ENCODE data around the gene PTTG2. TPM values are rescaled to one million over a fixed set of nuclear protein-coding genes. Genes with fewer than 3 reads are reported as not detected.
"Not testable (repeated sequence)": the region's sequence is repeated elsewhere in the genome, so short reads cannot be mapped to it uniquely, and the experiment has no call there.

Gene PTTG2
- total RNA-seq, 1 donor from 2014 or later, result not detected

DNA sequence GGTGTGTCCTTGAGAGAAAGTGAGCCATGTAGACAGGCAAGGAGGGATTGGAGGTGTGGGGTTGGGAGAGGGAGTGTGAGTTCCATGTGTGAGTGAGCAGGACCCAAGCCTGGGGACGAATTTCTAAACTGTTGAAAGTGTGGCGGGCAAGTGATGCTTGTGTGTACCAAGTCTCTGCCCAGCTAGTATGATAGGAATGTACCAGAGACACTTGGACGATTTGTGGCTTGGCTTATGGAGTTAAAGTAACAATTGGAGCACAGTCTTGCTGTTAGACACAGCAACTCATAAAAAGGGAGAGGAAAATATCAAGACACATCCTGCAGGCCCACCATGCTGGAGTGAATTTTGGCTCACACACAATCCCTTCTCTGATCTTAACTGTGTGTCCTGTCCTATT, 8.5 kb downstream of the PTTG2 start:
- Histone ChIP-seq H3K36me3 (ENCODE audit: control insufficient read depth, insufficient read depth, low read length) (no peaks in the 10 kb centered on the region), H3K4me3 (ENCODE audit: low read depth, low read length) (no peak overlapping the region), H3K27me3 (ENCODE audit: control insufficient read depth, insufficient read depth, low read length) (peaks cover 3% of the 10 kb centered on the region)
- FAIRE-seq, result no peak
- no peak for DNase-seq (ENCODE audit: low read depth)
- TF ChIP-seq, protein P1, sequence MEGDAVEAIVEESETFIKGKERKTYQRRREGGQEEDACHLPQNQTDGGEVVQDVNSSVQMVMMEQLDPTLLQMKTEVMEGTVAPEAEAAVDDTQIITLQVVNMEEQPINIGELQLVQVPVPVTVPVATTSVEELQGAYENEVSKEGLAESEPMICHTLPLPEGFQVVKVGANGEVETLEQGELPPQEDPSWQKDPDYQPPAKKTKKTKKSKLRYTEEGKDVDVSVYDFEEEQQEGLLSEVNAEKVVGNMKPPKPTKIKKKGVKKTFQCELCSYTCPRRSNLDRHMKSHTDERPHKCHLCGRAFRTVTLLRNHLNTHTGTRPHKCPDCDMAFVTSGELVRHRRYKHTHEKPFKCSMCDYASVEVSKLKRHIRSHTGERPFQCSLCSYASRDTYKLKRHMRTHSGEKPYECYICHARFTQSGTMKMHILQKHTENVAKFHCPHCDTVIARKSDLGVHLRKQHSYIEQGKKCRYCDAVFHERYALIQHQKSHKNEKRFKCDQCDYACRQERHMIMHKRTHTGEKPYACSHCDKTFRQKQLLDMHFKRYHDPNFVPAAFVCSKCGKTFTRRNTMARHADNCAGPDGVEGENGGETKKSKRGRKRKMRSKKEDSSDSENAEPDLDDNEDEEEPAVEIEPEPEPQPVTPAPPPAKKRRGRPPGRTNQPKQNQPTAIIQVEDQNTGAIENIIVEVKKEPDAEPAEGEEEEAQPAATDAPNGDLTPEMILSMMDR (IDR thresholded peaks at IDR 0.05; ENCODE audit: insufficient read depth, low read length, severe bottlenecking), result no peak

DNA sequence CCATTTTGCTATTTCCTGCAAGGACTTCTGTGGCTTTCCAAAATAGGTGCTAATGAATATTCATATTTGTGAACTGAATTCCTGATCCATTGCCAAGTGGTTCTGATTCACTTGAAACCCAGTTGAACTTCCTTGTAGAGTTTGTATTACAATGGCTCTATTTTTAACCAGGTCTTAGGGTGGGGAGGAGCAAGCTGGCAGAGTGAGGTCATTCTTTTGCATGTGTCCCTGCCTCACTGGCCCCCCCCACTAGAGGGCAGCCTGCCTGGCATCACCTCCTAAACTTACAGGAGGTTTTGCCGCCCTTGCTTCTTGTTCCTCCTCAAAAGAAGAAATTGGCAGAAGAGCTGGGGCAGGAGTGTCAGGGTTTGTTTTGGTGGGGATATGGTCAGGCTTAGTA, 10.5 kb downstream of the PTTG2 start:
- TF ChIP-seq, protein P1 (IDR thresholded peaks at IDR 0.05; ENCODE audit: insufficient read depth, low read length, severe bottlenecking), result peak; percentile 69
- Histone ChIP-seq H3K4me3 (ENCODE audit: low read depth, low read length) (no peak overlapping the region), H3K36me3 (ENCODE audit: control insufficient read depth, insufficient read depth, low read length) (no peaks in the 10 kb centered on the region), H3K27me3 (ENCODE audit: control insufficient read depth, insufficient read depth, low read length) (no peaks in the 10 kb centered on the region)
- FAIRE-seq (peak; percentile 13), DNase-seq (ENCODE audit: low read depth) (peak; percentile 88)

DNA sequence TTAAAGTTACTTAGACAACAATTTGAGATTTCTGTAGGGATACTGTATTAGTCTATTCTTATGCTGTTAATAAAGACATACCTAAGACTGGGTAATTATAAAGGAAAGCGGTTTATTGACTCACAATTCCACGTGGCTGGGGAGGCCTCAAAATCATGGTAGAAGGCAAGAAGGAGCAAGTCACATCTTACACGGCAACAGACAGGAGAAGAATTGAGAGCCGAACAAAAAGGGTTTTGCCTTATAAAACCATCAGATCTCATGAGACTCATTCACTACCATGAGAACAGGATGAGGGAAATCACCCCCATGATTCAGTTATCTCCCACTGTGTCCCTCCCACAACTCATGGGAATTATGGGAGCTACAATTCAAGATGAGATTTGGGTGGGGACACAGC, 11.0 kb downstream of the PTTG2 start:
- TF ChIP-seq, protein P1 (IDR thresholded peaks at IDR 0.05; ENCODE audit: insufficient read depth, low read length, severe bottlenecking), result no peak
- Histone ChIP-seq H3K27me3 (ENCODE audit: control insufficient read depth, insufficient read depth, low read length) (no peaks in the 10 kb centered on the region), H3K36me3 (ENCODE audit: control insufficient read depth, insufficient read depth, low read length) (no peaks in the 10 kb centered on the region), H3K4me3 (ENCODE audit: low read depth, low read length) (no peak overlapping the region)
- FAIRE-seq (no peak), DNase-seq (ENCODE audit: low read depth) (no peak)

DNA sequence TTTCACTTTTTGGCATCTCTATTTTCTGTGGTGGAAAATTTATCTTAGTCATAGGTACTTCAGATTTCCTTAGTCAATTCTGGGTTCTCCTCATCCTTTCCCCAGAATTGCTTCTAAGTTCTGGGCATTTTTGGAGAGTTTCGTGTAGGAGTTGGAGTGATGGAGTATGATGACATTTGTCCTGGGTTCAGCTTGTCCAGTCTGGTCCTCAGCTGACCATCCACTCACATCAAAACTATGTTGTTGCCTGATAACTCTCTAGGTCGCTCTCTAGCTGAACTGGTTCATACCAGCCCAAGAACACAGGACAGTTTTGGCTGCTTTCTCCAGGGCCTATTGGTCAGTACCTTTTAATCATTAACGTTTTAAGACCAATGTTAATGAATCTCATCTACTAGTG, 13.2 kb downstream of the PTTG2 start:
- TF ChIP-seq, protein P1 (IDR thresholded peaks at IDR 0.05; ENCODE audit: insufficient read depth, low read length, severe bottlenecking), result no peak
- no peak for DNase-seq (ENCODE audit: low read depth)
- H3K27me3 ChIP-seq (ENCODE audit: control insufficient read depth, insufficient read depth, low read length), result no peaks in the 10 kb centered on the region
- no peak for FAIRE-seq
- no peaks in the 10 kb centered on the region for H3K36me3 ChIP-seq (ENCODE audit: control insufficient read depth, insufficient read depth, low read length)
- no peak overlapping the region for H3K4me3 ChIP-seq (ENCODE audit: low read depth, low read length)

DNA sequence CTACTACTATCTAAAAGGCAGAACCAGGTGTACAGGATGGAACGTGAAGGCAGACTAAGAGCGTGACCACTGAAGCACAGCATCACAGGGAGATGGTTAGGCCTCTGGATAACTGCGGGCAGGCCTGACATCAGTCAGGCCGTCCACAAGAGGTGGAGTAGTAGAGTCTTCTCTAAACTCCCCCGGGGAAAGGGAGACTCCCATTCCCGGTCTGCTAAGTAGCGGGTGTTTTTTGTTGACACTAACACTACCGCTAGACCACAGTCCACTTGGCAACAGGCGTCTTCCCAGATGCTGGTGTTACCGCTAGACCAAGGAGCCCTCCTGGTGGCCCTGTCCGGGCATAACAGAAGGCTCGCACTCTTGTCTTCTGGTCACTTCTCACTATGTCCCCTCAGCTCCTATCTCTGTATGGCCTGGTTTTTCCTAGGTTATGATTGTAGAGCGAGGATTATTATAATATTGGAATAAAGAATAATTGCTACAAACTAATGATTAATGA, 15.2 kb downstream of the PTTG2 start:
- H3K27me3 ChIP-seq (ENCODE audit: control insufficient read depth, insufficient read depth, low read length); DNase-seq (ENCODE audit: low read depth); H3K4me3 ChIP-seq (ENCODE audit: low read depth, low read length); FAIRE-seq; H3K36me3 ChIP-seq (ENCODE audit: control insufficient read depth, insufficient read depth, low read length): not testable (repeated sequence)

DNA sequence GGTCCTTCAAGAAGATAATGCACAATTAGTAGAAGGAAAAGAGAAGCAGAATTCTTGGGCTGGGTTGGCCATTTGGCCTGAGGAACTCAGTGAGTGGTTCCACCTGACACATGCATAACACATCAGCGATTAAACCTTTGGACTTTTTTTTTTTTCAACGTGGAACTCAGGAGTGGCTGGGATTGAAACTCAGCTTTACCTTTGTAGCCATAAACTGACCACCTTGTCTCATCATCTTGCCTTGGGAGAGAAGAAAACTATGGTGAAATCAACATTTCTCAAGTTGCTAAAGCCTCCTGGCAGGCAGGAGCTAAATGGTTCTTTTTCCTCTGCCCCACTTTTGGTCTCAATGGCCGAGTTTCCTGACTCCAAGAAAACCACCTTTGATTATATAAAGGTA, 16.3 kb downstream of the PTTG2 start:
- Histone ChIP-seq H3K4me3 (ENCODE audit: low read depth, low read length) (no peak overlapping the region), H3K36me3 (ENCODE audit: control insufficient read depth, insufficient read depth, low read length) (no peaks in the 10 kb centered on the region), H3K27me3 (ENCODE audit: control insufficient read depth, insufficient read depth, low read length) (no peaks in the 10 kb centered on the region)
- TF ChIP-seq, protein P1 (IDR thresholded peaks at IDR 0.05; ENCODE audit: insufficient read depth, low read length, severe bottlenecking), result no peak
- DNase-seq (ENCODE audit: low read depth) (peak; percentile 18), FAIRE-seq (no peak)

Measured in bronchial epithelial cell (primary cell).